HEK293 (cell line): ENCODE data around the gene SENP5.

Experiments used
- CTCF ChIA-PET: fragments of 350-600 bp; formaldehyde crosslinking; extraction: SDS; loops from one replicate; lab custom pipeline; 2021; ENCODE audit warnings: antibody characterized with exemption; lab: Yijun Ruan, JAX
- POLR2A ChIA-PET: fragments of 300-600 bp; formaldehyde crosslinking; extraction: SDS; loops from one replicate; lab custom pipeline; 2020; ENCODE audit warnings: antibody characterized with exemption, inconsistent platforms; lab: Yijun Ruan, JAX
- H3K27ac ChIP-seq: fragments of 200-500 bp; sonication (Bioruptor generic); 2 replicates; pipeline ENCODE4 v1.5.1; 2014; ENCODE audit warnings: low read depth, low read length, control low read depth, inconsistent platforms; ENCODE audit errors: extremely low read depth
- H3K36me3 ChIP-seq, 2 experiments: fragments of 200-500 bp in 1 of 2; sonication (Bioruptor generic) in 1 of 2; 1 replicate in 1 of 2; 2 replicates in 1 of 2; pipeline ENCODE4 v1.5.1; 2014 to 2017; ENCODE audit warnings: inconsistent platforms in 2 of 2, low read length in 2 of 2; ENCODE audit not compliant: control insufficient read depth in 2 of 2, insufficient read depth in 1 of 2
- H3K4me1 ChIP-seq: fragments of 200-500 bp; sonication (Bioruptor generic); 2 replicates; pipeline ENCODE4 v1.5.1; 2014; ENCODE audit warnings: mild to moderate bottlenecking, low read length, inconsistent platforms; ENCODE audit not compliant: control insufficient read depth, insufficient read depth
- H3K4me3 ChIP-seq: 2 replicates; pipeline ENCODE4 v1.5.1; 2011; ENCODE audit warnings: low read depth, mild to moderate bottlenecking, control low read depth, low read length, moderate library complexity
- H3K9me3 ChIP-seq: fragments of 200-500 bp; sonication (Bioruptor generic); 2 replicates; pipeline ENCODE4 v1.5.1; 2014; ENCODE audit warnings: low read depth, low read length, inconsistent platforms; ENCODE audit not compliant: control insufficient read depth, insufficient read depth
- BCL11A ChIP-seq: fragments of 450-650 bp; formaldehyde crosslinking; IDR thresholded peaks from 2 replicates; pipeline ENCODE4 v1.5.1; 2016; ENCODE audit warnings: low read depth, missing biosample characterization, missing genetic modification characterization
- FEZF1 ChIP-seq: fragments of 450-650 bp; formaldehyde crosslinking; IDR thresholded peaks from 2 replicates; pipeline ENCODE4 v1.5.1; 2016; ENCODE audit warnings: missing biosample characterization, missing genetic modification characterization
- HOXD13 ChIP-seq: sonication (generic); formaldehyde crosslinking; IDR thresholded peaks from 2 replicates; pipeline ENCODE4 v1.8.0; 2022; ENCODE audit warnings: missing genetic modification reagents, borderline replicate concordance
- YY2 ChIP-seq: fragments of 450-650 bp; formaldehyde crosslinking; IDR thresholded peaks from 2 replicates; pipeline ENCODE4 v1.5.1; 2016; ENCODE audit warnings: missing biosample characterization, missing genetic modification characterization
- ZBTB17 ChIP-seq: fragments of 450-650 bp; formaldehyde crosslinking; IDR thresholded peaks from 2 replicates; pipeline ENCODE4 v1.5.1; 2016; ENCODE audit warnings: missing biosample characterization, missing genetic modification characterization
- ZNF121 ChIP-seq: fragments of 450-650 bp; formaldehyde crosslinking; IDR thresholded peaks from 2 replicates; pipeline ENCODE4 v1.5.1; 2016; ENCODE audit warnings: missing biosample characterization, missing genetic modification characterization
- ZNF169 ChIP-seq: fragments of 450-650 bp; formaldehyde crosslinking; IDR thresholded peaks from 2 replicates; pipeline ENCODE4 v1.5.1; 2016; ENCODE audit warnings: missing biosample characterization, missing genetic modification characterization
- ZNF223 ChIP-seq: fragments of 450-650 bp; formaldehyde crosslinking; IDR thresholded peaks from 2 replicates; pipeline ENCODE4 v1.5.1; 2016; ENCODE audit warnings: missing biosample characterization, missing genetic modification characterization
- ZNF23 ChIP-seq: fragments of 450-650 bp; formaldehyde crosslinking; IDR thresholded peaks from 2 replicates; pipeline ENCODE4 v1.5.1; 2016; ENCODE audit warnings: missing biosample characterization, missing genetic modification characterization, borderline replicate concordance
- ZNF335 ChIP-seq: fragments of 450-650 bp; formaldehyde crosslinking; conservative IDR thresholded peaks from 2 replicates; pipeline ENCODE4 v1.5.1; 2016; ENCODE audit warnings: missing biosample characterization, missing genetic modification characterization
- ZNF514 ChIP-seq: fragments of 450-650 bp; formaldehyde crosslinking; IDR thresholded peaks from 2 replicates; pipeline ENCODE4 v1.5.1; 2016; ENCODE audit warnings: missing biosample characterization, missing genetic modification characterization
- ZNF549 ChIP-seq: fragments of 450-650 bp; IDR thresholded peaks from 2 replicates; pipeline ENCODE4 v1.5.1; 2018; ENCODE audit warnings: missing biosample characterization, missing genetic modification characterization, mild to moderate bottlenecking, inconsistent platforms, moderate library complexity
- ZNF555 ChIP-seq: fragments of 450-650 bp; formaldehyde crosslinking; conservative IDR thresholded peaks from 2 replicates; pipeline ENCODE4 v1.5.1; 2017; ENCODE audit warnings: missing biosample characterization, mild to moderate bottlenecking, missing genetic modification characterization, inconsistent platforms
- ZSCAN16 ChIP-seq: fragments of 450-650 bp; formaldehyde crosslinking; IDR thresholded peaks from 2 replicates; pipeline ENCODE4 v1.5.1; 2016; ENCODE audit warnings: missing biosample characterization, missing genetic modification characterization
- ZSCAN23 ChIP-seq: fragments of 450-650 bp; formaldehyde crosslinking; IDR thresholded peaks from 2 replicates; pipeline ENCODE4 v1.5.1; 2016; ENCODE audit warnings: missing biosample characterization, missing genetic modification characterization
- TF ChIP-seq, protein P1 (sequence below): fragments of 450-650 bp; formaldehyde crosslinking; IDR thresholded peaks from 2 replicates; pipeline ENCODE4 v1.5.1; 2016; ENCODE audit warnings: missing biosample characterization, missing genetic modification characterization
- TF ChIP-seq, protein P2 (sequence below): fragments of 450-650 bp; formaldehyde crosslinking; IDR thresholded peaks from 2 replicates; pipeline ENCODE4 v1.5.1; 2017; ENCODE audit warnings: missing biosample characterization, missing genetic modification characterization
- TF ChIP-seq, protein P3 (sequence below): fragments of 450-650 bp; formaldehyde crosslinking; IDR thresholded peaks from 2 replicates; pipeline ENCODE4 v1.5.1; 2016; ENCODE audit warnings: missing biosample characterization, missing genetic modification characterization
- TF ChIP-seq, protein P4 (sequence below): fragments of 450-650 bp; formaldehyde crosslinking; IDR thresholded peaks from 2 replicates; pipeline ENCODE4 v1.5.1; 2016; ENCODE audit warnings: missing biosample characterization, missing genetic modification characterization
- TF ChIP-seq, protein P5 (sequence below): fragments of 450-650 bp; formaldehyde crosslinking; IDR thresholded peaks from 2 replicates; pipeline ENCODE4 v1.5.1; 2017; ENCODE audit warnings: missing biosample characterization, missing genetic modification characterization
- TF ChIP-seq, protein P6 (sequence below): fragments of 450-650 bp; formaldehyde crosslinking; IDR thresholded peaks from 2 replicates; pipeline ENCODE4 v1.5.1; 2016; ENCODE audit warnings: missing biosample characterization, missing genetic modification characterization
- TF ChIP-seq, protein P7 (sequence below): fragments of 450-650 bp; formaldehyde crosslinking; IDR thresholded peaks from 2 replicates; pipeline ENCODE4 v1.5.1; 2016; ENCODE audit warnings: missing biosample characterization, missing genetic modification characterization, low read depth

The SENP5 gene

DNA sequence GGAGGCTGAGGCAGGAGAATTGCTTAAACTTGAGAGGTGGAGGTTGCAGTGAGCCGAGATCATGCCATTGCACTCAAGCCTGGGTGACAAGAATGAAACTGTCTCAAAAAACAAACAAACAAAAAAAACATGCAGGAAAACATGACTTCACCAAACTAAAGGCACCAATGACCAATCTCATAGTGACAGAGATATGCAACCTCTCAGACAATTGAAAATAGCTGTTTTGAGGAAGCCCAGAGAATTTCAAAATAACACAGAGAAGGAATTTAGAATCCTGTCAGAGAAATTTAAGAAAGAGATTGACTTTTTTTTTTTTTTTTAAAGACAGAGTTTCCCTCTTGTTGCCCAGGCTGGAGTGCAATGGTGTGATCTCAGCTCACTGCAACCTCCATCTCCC is 48.5 kb downstream of the SENP5 start:
- no peaks in the 10 kb centered on the region for H3K9me3 ChIP-seq
- CTCF ChIA-PET: no interaction called here
- POLR2A ChIA-PET: no interaction called here
- H3K4me1 ChIP-seq: no peaks in the 10 kb centered on the region
- H3K4me3 ChIP-seq: no peak overlapping the region
- no peak overlapping the region for H3K27ac ChIP-seq
- TF ChIP-seq ZNF555 (tag by site-specific recombination): no peak
- no peak for TF ChIP-seq ZNF23 (tag by site-specific recombination)
- TF ChIP-seq ZSCAN16 (tag by site-specific recombination): no peak
- TF ChIP-seq ZSCAN23 (tag by site-specific recombination): no peak
- TF ChIP-seq ZNF169 (tag by site-specific recombination): no peak
- no peak for TF ChIP-seq ZNF223 (tag by site-specific recombination)
- no peak for TF ChIP-seq ZNF121
- TF ChIP-seq ZNF335 (tag by site-specific recombination): no peak
- TF ChIP-seq, protein P1, sequence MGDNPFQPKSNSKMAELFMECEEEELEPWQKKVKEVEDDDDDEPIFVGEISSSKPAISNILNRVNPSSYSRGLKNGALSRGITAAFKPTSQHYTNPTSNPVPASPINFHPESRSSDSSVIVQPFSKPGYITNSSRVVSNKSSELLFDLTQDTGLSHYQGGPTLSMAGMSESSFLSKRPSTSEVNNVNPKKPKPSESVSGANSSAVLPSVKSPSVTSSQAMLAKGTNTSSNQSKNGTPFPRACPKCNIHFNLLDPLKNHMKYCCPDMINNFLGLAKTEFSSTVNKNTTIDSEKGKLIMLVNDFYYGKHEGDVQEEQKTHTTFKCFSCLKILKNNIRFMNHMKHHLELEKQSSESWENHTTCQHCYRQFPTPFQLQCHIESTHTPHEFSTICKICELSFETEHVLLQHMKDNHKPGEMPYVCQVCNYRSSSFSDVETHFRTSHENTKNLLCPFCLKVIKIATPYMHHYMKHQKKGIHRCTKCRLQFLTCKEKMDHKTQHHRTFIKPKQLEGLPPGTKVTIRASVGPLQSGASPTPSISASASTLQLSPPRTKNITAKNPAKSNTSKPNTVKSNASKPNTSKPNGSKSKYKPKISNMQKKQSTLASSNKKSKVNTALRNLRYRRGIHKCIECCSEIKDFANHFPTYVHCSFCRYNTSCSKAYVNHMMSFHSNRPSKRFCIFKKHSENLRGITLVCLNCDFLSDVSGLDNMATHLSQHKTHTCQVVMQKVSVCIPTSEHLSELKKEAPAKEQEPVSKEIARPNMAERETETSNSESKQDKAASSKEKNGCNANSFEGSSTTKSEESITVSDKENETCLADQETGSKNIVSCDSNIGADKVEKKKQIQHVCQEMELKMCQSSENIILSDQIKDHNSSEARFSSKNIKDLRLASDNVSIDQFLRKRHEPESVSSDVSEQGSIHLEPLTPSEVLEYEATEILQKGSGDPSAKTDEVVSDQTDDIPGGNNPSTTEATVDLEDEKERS (tag by site-specific recombination): no peak
- TF ChIP-seq HOXD13 (CRISPR knock-in tag): no peak
- TF ChIP-seq ZNF514 (tag by site-specific recombination): no peak
- TF ChIP-seq, protein P2, sequence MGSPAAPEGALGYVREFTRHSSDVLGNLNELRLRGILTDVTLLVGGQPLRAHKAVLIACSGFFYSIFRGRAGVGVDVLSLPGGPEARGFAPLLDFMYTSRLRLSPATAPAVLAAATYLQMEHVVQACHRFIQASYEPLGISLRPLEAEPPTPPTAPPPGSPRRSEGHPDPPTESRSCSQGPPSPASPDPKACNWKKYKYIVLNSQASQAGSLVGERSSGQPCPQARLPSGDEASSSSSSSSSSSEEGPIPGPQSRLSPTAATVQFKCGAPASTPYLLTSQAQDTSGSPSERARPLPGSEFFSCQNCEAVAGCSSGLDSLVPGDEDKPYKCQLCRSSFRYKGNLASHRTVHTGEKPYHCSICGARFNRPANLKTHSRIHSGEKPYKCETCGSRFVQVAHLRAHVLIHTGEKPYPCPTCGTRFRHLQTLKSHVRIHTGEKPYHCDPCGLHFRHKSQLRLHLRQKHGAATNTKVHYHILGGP (tag by site-specific recombination): no peak
- no peak for TF ChIP-seq YY2 (tag by site-specific recombination)
- peaks cover 0 to 17% of the 10 kb centered on the region in 2 experiments; a peak in 1 of 3 replicates for H3K36me3 ChIP-seq

DNA sequence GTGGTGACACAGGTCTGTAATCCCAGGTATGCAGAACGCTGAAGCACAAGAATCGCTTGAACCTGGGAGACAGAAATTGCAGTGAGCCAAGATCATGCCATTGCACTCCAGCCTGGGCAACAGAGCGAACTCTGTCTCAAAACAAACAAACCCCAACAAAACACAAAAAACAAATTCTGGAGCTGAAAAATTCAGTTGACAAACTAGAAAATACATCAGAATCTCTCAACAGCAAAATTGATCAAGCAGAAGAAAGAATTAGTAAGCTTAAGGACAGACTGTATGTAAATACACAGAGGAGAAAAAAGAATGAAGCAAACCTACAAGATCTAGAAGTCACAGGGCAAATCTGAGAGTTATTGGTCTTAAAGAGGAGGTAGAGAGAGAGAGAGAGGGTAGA is 49.3 kb downstream of the SENP5 start:
- no peak overlapping the region for H3K4me3 ChIP-seq
- H3K4me1 ChIP-seq: no peaks in the 10 kb centered on the region
- CTCF ChIA-PET: no interaction called here
- POLR2A ChIA-PET: no interaction called here
- no peak overlapping the region for H3K27ac ChIP-seq
- H3K9me3 ChIP-seq: no peaks in the 10 kb centered on the region
- peaks cover 0 to 18% of the 10 kb centered on the region in 2 experiments; a peak in 1 of 3 replicates for H3K36me3 ChIP-seq
- TF ChIP-seq, protein P3, sequence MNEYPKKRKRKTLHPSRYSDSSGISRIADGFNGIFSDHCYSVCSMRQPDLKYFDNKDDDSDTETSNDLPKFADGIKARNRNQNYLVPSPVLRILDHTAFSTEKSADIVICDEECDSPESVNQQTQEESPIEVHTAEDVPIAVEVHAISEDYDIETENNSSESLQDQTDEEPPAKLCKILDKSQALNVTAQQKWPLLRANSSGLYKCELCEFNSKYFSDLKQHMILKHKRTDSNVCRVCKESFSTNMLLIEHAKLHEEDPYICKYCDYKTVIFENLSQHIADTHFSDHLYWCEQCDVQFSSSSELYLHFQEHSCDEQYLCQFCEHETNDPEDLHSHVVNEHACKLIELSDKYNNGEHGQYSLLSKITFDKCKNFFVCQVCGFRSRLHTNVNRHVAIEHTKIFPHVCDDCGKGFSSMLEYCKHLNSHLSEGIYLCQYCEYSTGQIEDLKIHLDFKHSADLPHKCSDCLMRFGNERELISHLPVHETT (tag by site-specific recombination): no peak
- TF ChIP-seq, protein P4, sequence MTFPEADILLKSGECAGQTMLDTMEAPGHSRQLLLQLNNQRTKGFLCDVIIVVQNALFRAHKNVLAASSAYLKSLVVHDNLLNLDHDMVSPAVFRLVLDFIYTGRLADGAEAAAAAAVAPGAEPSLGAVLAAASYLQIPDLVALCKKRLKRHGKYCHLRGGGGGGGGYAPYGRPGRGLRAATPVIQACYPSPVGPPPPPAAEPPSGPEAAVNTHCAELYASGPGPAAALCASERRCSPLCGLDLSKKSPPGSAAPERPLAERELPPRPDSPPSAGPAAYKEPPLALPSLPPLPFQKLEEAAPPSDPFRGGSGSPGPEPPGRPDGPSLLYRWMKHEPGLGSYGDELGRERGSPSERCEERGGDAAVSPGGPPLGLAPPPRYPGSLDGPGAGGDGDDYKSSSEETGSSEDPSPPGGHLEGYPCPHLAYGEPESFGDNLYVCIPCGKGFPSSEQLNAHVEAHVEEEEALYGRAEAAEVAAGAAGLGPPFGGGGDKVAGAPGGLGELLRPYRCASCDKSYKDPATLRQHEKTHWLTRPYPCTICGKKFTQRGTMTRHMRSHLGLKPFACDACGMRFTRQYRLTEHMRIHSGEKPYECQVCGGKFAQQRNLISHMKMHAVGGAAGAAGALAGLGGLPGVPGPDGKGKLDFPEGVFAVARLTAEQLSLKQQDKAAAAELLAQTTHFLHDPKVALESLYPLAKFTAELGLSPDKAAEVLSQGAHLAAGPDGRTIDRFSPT (tag by site-specific recombination): no peak
- TF ChIP-seq, protein P5, sequence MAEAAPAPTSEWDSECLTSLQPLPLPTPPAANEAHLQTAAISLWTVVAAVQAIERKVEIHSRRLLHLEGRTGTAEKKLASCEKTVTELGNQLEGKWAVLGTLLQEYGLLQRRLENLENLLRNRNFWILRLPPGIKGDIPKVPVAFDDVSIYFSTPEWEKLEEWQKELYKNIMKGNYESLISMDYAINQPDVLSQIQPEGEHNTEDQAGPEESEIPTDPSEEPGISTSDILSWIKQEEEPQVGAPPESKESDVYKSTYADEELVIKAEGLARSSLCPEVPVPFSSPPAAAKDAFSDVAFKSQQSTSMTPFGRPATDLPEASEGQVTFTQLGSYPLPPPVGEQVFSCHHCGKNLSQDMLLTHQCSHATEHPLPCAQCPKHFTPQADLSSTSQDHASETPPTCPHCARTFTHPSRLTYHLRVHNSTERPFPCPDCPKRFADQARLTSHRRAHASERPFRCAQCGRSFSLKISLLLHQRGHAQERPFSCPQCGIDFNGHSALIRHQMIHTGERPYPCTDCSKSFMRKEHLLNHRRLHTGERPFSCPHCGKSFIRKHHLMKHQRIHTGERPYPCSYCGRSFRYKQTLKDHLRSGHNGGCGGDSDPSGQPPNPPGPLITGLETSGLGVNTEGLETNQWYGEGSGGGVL (tag by site-specific recombination): no peak
- no peak for TF ChIP-seq FEZF1 (tag by site-specific recombination)
- TF ChIP-seq, protein P6, sequence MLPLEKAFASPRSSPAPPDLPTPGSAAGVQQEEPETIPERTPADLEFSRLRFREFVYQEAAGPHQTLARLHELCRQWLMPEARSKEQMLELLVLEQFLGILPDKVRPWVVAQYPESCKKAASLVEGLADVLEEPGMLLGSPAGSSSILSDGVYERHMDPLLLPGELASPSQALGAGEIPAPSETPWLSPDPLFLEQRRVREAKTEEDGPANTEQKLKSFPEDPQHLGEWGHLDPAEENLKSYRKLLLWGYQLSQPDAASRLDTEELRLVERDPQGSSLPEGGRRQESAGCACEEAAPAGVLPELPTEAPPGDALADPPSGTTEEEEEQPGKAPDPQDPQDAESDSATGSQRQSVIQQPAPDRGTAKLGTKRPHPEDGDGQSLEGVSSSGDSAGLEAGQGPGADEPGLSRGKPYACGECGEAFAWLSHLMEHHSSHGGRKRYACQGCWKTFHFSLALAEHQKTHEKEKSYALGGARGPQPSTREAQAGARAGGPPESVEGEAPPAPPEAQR: no peak
- TF ChIP-seq BCL11A (tag by site-specific recombination): no peak
- TF ChIP-seq ZNF549 (tag by site-specific recombination): no peak
- TF ChIP-seq ZBTB17: no peak
- TF ChIP-seq, protein P7, sequence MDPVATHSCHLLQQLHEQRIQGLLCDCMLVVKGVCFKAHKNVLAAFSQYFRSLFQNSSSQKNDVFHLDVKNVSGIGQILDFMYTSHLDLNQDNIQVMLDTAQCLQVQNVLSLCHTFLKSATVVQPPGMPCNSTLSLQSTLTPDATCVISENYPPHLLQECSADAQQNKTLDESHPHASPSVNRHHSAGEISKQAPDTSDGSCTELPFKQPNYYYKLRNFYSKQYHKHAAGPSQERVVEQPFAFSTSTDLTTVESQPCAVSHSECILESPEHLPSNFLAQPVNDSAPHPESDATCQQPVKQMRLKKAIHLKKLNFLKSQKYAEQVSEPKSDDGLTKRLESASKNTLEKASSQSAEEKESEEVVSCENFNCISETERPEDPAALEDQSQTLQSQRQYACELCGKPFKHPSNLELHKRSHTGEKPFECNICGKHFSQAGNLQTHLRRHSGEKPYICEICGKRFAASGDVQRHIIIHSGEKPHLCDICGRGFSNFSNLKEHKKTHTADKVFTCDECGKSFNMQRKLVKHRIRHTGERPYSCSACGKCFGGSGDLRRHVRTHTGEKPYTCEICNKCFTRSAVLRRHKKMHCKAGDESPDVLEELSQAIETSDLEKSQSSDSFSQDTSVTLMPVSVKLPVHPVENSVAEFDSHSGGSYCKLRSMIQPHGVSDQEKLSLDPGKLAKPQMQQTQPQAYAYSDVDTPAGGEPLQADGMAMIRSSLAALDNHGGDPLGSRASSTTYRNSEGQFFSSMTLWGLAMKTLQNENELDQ: no peak
